G401.6 (cell line): ENCODE measurements around the gene HBP1.
"Not testable (repeated sequence)": the region's sequence is repeated elsewhere in the genome, so short reads cannot be mapped to it uniquely, and the experiment has no call there.

Experiments
- FAIRE-seq: peaks from 2 replicates; lab custom pipeline; 2012; peaks lifted over from hg19 to GRCh38; lab: Jason Lieb, UNC

Gene HBP1

DNA sequence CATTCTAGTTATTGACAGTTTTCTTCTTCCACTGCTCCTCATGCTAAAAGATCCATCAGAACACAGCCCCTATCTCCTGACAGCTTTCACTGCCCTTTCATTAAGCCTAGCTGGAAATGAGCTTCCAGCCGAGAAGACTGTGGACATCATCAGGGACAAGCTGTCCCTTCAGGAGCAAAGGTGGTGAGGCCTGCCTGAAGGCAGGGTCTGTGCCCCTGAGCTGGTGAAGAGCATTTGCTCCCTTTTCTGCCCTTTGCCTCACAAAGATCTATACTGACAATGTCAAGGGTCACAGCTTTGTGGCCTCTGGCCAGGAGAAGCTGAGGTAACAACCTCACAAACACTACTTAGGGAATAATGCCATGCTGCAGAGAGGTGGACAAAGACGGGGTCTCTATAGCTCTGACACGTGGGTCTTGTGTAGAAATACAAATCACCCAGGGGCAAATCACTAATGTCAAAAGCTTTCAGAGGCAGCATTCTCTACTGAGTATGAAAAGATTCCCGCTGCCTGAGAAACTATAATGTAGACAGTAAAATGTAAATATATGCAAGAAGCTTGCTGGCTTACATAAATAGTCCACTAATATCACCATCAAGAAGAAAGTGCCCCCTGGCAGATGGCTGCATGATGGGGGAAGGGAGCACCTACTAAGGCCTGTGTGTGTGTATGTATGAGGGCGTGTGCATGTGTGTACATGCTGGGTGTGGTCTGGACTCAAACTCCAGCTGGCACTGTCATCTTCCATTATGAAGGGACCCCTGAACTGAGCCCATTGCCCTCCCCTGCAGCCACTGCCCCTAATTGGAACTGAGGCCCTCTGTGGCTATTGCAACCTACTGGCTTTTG, 55.8 kb downstream of the HBP1 start:
- FAIRE-seq = no peak

DNA sequence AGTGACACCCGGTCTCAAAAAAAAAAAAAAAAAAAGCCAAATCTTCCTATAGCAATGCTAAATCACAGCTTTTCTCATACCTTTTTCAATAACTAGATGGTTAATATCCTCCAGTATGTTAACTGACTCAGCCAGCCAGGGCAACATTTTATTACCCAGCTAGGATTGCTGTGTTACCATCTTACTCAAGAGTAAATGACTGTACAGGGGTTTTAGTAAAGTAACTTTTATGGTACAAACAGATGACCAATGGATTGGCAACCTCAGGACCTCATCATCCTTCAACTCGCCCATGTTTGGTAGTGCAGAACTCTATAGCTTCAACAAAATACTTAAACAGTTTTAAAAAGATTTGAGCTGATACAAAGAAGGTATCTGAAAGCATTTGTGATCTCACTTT, 59.5 kb downstream of the HBP1 start:
- FAIRE-seq = no peak

GRCh38 chr7:107230334-107230733, 61.5 kb downstream of the HBP1 start:
- no peak for FAIRE-seq

GRCh38 chr7:107232568-107233090, 63.8 kb downstream of the HBP1 start:
- FAIRE-seq = no peak

DNA sequence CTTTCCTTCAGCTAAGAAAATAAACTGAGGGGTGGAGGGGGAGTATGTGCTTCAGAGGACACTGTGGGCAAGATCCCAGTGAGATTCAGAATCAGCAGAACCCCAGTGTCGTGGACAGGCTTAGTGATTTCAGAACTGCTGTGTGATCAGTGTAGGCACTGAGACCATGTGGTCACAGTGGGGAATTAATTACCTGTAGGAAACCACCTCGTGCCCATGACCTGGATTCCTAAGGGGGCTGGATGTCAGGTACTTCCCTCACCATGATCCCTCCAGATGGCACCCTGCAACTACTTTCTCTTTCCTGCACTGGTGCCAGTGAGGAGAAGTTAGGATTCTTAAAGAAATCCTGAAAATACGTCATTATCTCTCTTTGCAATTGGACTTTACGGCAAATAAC, 64.4 kb downstream of the HBP1 start:
- no peak for FAIRE-seq

DNA sequence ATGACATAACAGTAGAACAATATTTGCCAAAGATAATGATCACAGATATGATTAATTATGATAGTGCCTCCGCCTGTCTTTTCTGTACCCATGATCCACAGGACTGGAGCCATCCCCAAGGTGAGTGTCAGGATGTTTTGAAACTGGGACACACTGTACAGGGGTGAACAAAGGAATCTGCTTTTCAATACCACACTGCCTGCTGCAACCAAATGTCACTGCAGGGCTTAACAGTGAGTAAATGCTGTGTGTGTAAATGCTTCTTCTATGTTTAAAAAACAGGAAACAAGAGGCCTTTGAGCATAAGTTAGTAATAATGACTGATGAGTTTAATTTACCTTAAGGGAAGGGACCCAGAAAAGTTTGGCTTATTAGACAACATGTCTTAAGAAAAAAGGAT, 65.2 kb downstream of the HBP1 start:
- no peak for FAIRE-seq

DNA sequence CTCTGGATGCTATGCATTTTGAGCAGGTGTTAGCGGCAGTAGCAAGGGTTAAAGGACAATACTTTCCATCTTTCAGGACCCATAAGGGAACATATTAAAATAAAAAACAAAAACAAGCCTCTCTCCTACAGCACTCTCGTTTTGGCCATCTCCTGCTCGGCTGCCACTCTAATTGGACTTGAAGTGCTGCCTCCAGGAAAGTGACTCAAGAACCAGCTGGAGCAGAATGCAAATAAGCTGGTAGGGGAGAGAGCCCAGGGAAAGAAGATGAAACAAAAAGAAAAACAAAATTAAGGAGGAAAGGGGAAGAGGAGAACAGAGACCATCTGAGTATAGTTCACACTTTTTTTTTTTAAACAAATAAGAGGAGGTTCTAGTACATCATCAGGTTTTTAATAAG, 65.6 kb downstream of the HBP1 start:
- FAIRE-seq = no peak

- FAIRE-seq = no peak
Measured at GRCh38 chr7:107236862-107237261, 68.1 kb downstream of the HBP1 start.

DNA sequence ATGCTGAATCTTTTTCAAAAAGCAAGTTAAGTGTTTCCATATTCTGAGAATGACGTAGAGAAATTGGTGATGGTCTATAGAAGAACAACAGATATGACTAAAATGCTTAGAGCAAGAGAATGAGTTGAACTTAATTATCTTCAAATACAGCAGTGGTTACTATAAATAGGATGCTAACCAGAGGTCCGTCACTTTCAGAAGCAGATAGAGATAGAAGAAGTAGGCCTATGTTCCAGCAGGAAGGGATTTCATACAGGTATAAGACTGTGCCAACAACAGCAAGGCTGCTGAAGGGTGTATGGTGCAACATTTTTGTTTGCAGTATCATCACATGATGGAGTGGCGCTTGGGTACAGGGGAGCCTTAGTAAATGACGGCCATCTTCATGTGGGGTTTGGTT, 68.6 kb downstream of the HBP1 start:
- FAIRE-seq = no peak

DNA sequence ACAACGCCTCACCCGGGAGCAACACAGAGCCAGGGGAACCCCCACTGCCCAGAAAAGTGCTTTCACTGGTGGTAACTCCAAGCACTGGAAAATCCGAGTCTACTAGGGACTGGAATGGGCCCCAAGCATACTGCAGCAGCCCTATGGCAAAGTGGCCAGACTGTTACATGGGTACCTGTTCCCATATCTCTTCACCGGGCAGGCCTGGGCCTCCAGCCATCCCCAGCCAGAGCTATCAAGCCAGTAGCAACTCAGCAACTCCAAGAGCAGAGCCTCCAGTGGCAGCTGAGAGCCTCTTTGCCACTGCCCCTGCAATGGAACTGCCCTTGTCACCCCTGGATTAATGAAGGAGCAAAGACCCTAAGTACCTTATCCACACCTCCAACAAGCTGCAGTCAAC, 73.5 kb downstream of the HBP1 start:
- no peak for FAIRE-seq

DNA sequence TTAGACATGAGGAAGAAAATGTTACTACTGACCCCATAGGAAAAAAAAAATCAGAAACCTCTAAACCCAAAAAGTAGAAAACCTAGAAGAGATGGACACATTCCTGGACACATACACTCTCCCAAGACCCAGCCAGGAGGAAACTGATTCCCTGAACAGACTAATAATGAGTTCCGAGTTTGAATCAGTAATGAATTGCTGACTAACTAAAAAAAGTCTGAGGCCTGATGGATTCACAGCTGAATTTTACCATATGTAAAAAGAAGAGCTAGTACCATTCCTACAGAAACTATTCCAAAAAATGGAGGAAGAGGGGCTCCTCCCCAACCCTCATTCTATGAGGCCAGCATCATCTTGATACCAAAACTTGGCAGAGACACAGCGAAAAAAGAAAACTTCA, 75.8 kb downstream of the HBP1 start:
- FAIRE-seq = no peak

- FAIRE-seq = not testable (repeated sequence)
Measured at GRCh38 chr7:107246836-107247235, 78.0 kb downstream of the HBP1 start.

- FAIRE-seq = no peak
Measured at GRCh38 chr7:107248551-107249316, 79.9 kb downstream of the HBP1 start.

- FAIRE-seq = no peak
Measured at GRCh38 chr7:107251963-107252362, 83.2 kb downstream of the HBP1 start.
